Heart right ventricle (tissue), 16 donors: ENCODE data around the gene CCDC77. TPM values are rescaled to one million over a fixed set of nuclear protein-coding genes. Genes with fewer than 3 reads are reported as not detected.

Experiments
- ATAC-seq, 8 donors: fragments of 200-7000 bp; cut with Tn5 transposase; one replicate each; pipeline ENCODE4 v1.9.1; 2020; ENCODE audit warnings: mild to moderate bottlenecking in 8 of 8, moderate library complexity in 8 of 8, moderate number of reproducible peaks in 1 of 8
- DNase-seq, 2 donors: peaks; one replicate each; pipeline ENCODE4 v3.0.0-alpha.2; 2020
- H3K27ac ChIP-seq, 10 donors: fragments of 200-600 bp; sonication (generic) in 2 of 10; one replicate each; pipeline versions ENCODE4 v1.5.0 to v1.8.0; 2020 to 2022; ENCODE audit warnings: mild to moderate bottlenecking in 3 of 10
- H3K27me3 ChIP-seq, 7 donors: fragments of 200-600 bp; one replicate each; pipeline ENCODE4 v1.8.0; 2021 to 2022; ENCODE audit warnings: mild to moderate bottlenecking in 2 of 7
- H3K36me3 ChIP-seq, 9 donors: fragments of 200-600 bp; sonication (generic) in 1 of 9; one replicate each; pipeline versions ENCODE4 v1.5.0 to v1.8.0; 2020 to 2022; ENCODE audit warnings: mild to moderate bottlenecking in 2 of 9
- H3K4me1 ChIP-seq, 9 donors: fragments of 200-600 bp; sonication (generic) in 1 of 9; one replicate each; pipeline versions ENCODE4 v1.5.0 to v1.8.0; 2020 to 2022; ENCODE audit warnings: mild to moderate bottlenecking in 4 of 9
- H3K4me3 ChIP-seq, 10 donors: fragments of 200-600 bp; sonication (generic) in 2 of 10; one replicate each; pipeline versions ENCODE4 v1.5.0 to v1.8.0; 2020 to 2022; ENCODE audit warnings: mild to moderate bottlenecking in 7 of 10, moderate library complexity in 2 of 10
- H3K9me3 ChIP-seq, 11 donors: fragments of 200-600 bp in 10 of 11; sonication (generic) in 2 of 11; one replicate each; pipeline versions ENCODE4 v1.5.0 to v1.8.0; 2013 to 2022; ENCODE audit warnings: mild to moderate bottlenecking in 2 of 11, control low read depth in 1 of 11, moderate library complexity in 1 of 11
- CTCF ChIP-seq, 9 donors: fragments of 200-600 bp; sonication (generic) in 2 of 9; IDR thresholded peaks; one replicate each; pipeline versions ENCODE4 v1.5.0 to v1.8.0; 2021 to 2022; ENCODE audit warnings: antibody characterized with exemption in 9 of 9, mild to moderate bottlenecking in 5 of 9, moderate library complexity in 1 of 9
- WGBS, 2 donors: extraction: QIAGEN DNeasy Blood & Tissue Kit; methylation state at CpG; one replicate each; pipeline ENCODE4 v1.1.7; 2013; ENCODE audit warnings: inconsistent platforms in 1 of 2; 5-methylcytosine and 5-hydroxymethylcytosine counted together
- intact Hi-C, 10 donors: fragments of 100-400 bp; cut with DNase I; formaldehyde crosslinking; loops; one replicate each; pipeline versions ENCODE4 v1.11.1 to v1.14.2; 2022
- polyA plus RNA-seq, 2 donors: library from polyadenylated mRNA; stranded (reverse); fragments of 200-250 nt; gene quantifications; one replicate each; pipeline ENCODE4 v1.2.3, GENCODE V29; 2013
- total RNA-seq, 10 donors: library from RNA; stranded (reverse); fragmentation: NEBNext Ultra II Directional in 3 of 10; extraction: Animal tissue kit (Norgen Biotek cat#: 25700) in 3 of 10; gene quantifications; one replicate each; pipeline versions ENCODE4 v1.2.1 to v1.2.4, GENCODE V29; 2021 to 2023
- donor health status: Arrhythmogenic right ventricular cardiomyopathy.
- donor health status: ischemic (EF 13 %, LVEDD 7.1; RV severe dilation, severe dysfunction).
- donor health status: healthy with polysubstance abuse.
- donor health status: DM: no; HTN: yes; CAD: no.
- donor health status: DM: no; HTN: no; CAD: no.
- donor health status: ischemic (EF 25% LVEDD 6.9; RV normal size, moderate dysfunction).
- donor health status: ischemic (EF 25% LVEDD 5.7; RV mildly dilated, moderate dysfunction).
- donor health status: healthy.
- donor health status: DM: yes; HTN: yes; CAD: no.
- donor health status: Ischemic cardiomyopathy.
- donor health status: ischemic (EF 35%, LVEDD 5.7; RV mildly dilated, moderate dysfunction).
- donor health status: nonischemic (EF 11% LVEDD 7.7; RV severe dilation, severe dysfunction).
- donor health status: DM: yes; HTN: yes; CAD: no.
- donor health status: PGD.
- donor health status: ischemic (EF 29% LVEDD 5.4; RV normal size, mild dysfunction).
- donor health status: nonischemic (EF 23%, LVEDD 6.1; RV moderate dilation, normal function).

CCDC77 gene
- total and polyA plus RNA-seq, 12 donors = 1.8 to 4.5 (median 3.6) TPM

- no peak overlapping the region for H3K4me3 ChIP-seq
- no peak for TF ChIP-seq CTCF (IDR thresholded peaks at IDR 0.05)
- intact Hi-C loops = no loop called here
- ATAC-seq (no peak), DNase-seq (no peak)
- peaks cover 0 to 11% (median 0%) of the 10 kb centered on the region in 9 donors for H3K4me1 ChIP-seq
- no peak overlapping the region for H3K27ac ChIP-seq
- 97 to 98% methylated on average over 1 of the region's 1 CpG for WGBS, 2 donors
- H3K27me3 ChIP-seq = peaks cover 0 to 16% (median 0%) of the 10 kb centered on the region in 7 donors
- no peaks in the 10 kb centered on the region for H3K9me3 ChIP-seq
- H3K36me3 ChIP-seq = no peaks in the 10 kb centered on the region
Observed at GRCh38 chr12:447141-447540, 45.7 kb downstream of the CCDC77 start.

- DNase-seq = no peak
- intact Hi-C loops = no loop called here
- no peak overlapping the region for H3K4me3 ChIP-seq
- no peak for ATAC-seq
- H3K36me3 ChIP-seq = no peaks in the 10 kb centered on the region
- H3K4me1 ChIP-seq = peaks cover 0 to 16% (median 0%) of the 10 kb centered on the region in 9 donors
- peaks cover 0 to 17% (median 0%) of the 10 kb centered on the region in 7 donors for H3K27me3 ChIP-seq
- H3K9me3 ChIP-seq = no peaks in the 10 kb centered on the region
- H3K27ac ChIP-seq = no peak overlapping the region
- 73 to 74% methylated on average over 4 of the region's 4 CpGs for WGBS, 2 donors
- no peak for TF ChIP-seq CTCF (IDR thresholded peaks at IDR 0.05)
Observed at GRCh38 chr12:449203-449602, 47.8 kb downstream of the CCDC77 start.

GRCh38 chr12:450438-450837, 49.0 kb downstream of the CCDC77 start:
- no peak for TF ChIP-seq CTCF (IDR thresholded peaks at IDR 0.05)
- DNase-seq = no peak
- H3K36me3 ChIP-seq = no peaks in the 10 kb centered on the region
- H3K4me1 ChIP-seq = peaks cover 0 to 25% (median 0%) of the 10 kb centered on the region in 9 donors
- H3K9me3 ChIP-seq = no peaks in the 10 kb centered on the region
- no peak overlapping the region for H3K27ac ChIP-seq
- intact Hi-C loops = loop anchor here in 5 of 10 donors (5.0 kb wide), 2 partner anchors 52 to 97 kb away; no protein-coding TSS in a partner anchor
- no peak for ATAC-seq
- no peak overlapping the region for H3K4me3 ChIP-seq
- WGBS, 2 donors = 36 to 41% methylated on average over 3 of the region's 3 CpGs
- H3K27me3 ChIP-seq = peaks cover 0 to 17% (median 0%) of the 10 kb centered on the region in 7 donors

- DNase-seq (peak; percentile 25 to 55), ATAC-seq (peak in 3 of 8 donors; percentile 3 to 61 (median 43))
- no peaks in the 10 kb centered on the region for H3K9me3 ChIP-seq
- no peaks in the 10 kb centered on the region for H3K36me3 ChIP-seq
- no peak overlapping the region for H3K27ac ChIP-seq
- H3K27me3 ChIP-seq = peaks cover 0 to 31% (median 3%) of the 10 kb centered on the region in 7 donors
- intact Hi-C loops = loop anchor here in 7 of 10 donors (1.0 to 5.0 kb wide), 4 partner anchors 50 to 95 kb away; no protein-coding TSS in a partner anchor
- WGBS, 2 donors = 43 to 53% methylated on average over 16 to 18 of the region's 25 CpGs
- no peak for TF ChIP-seq CTCF (IDR thresholded peaks at IDR 0.05)
- peaks cover 0 to 38% (median 0%) of the 10 kb centered on the region in 9 donors for H3K4me1 ChIP-seq
- no peak overlapping the region for H3K4me3 ChIP-seq
Observed at GRCh38 chr12:452667-453210, 51.3 kb downstream of the CCDC77 start.
